ENCODE measurements around the gene SREBF2. TPM values are rescaled to one million over a fixed set of nuclear protein-coding genes. Genes with fewer than 3 reads are reported as not detected.
A peak's percentile ranks its signal among the peaks of the same experiment; 100 is the strongest.

Gene SREBF2
- total and polyA plus RNA-seq, 8 donors, result 12.2 to 159 (median 48.3) TPM

- no peak for TF ChIP-seq POLR2AphosphoS5 (IDR thresholded peaks at IDR 0.05)
- TF ChIP-seq POLR2A (IDR thresholded peaks at IDR 0.05), result no peak
- TF ChIP-seq EP300 (IDR thresholded peaks at IDR 0.05), result no peak
- no peak for TF ChIP-seq CTCF (IDR thresholded peaks at IDR 0.05)
- Histone ChIP-seq H3K9me3 (no peaks in the 10 kb centered on the region), H3K36me3 (peaks cover 0 to 52% (median 25%) of the 10 kb centered on the region in 4 donors), H3K27me3 (no peaks in the 10 kb centered on the region), H3K4me3 (no peak overlapping the region), H3K27ac (no peak overlapping the region), H3K4me1 (peaks cover 4 to 13% (median 6%) of the 10 kb centered on the region in 4 donors)
- 95 to 97% (median 96%) methylated on average over 4 of the region's 4 CpGs for WGBS, 5 donors
- DNase-seq, result no peak
- intact Hi-C loops (cut with DNase I; ENCODE audit: low total_unique reads), result no loop called here
These were observed 13.6 kb upstream of the SREBF2 start for GRCh38 chr22:41819257-41819656.

- Histone ChIP-seq H3K27ac (no peak overlapping the region), H3K4me3 (no peak overlapping the region), H3K9me3 (no peaks in the 10 kb centered on the region), H3K27me3 (no peaks in the 10 kb centered on the region), H3K36me3 (peaks cover 0 to 42% (median 19%) of the 10 kb centered on the region in 4 donors), H3K4me1 (peaks cover 8 to 21% (median 9%) of the 10 kb centered on the region in 4 donors)
- intact Hi-C loops (cut with DNase I; ENCODE audit: low total_unique reads), result loop anchor here (5.0 kb wide), 1 partner anchor 122 kb away; no protein-coding TSS in a partner anchor
- 83 to 93% (median 91%) methylated on average over 5 of the region's 5 CpGs for WGBS, 5 donors
- no peak for DNase-seq
- no peak for TF ChIP-seq CTCF (IDR thresholded peaks at IDR 0.05)
- TF ChIP-seq POLR2AphosphoS5 (IDR thresholded peaks at IDR 0.05), result no peak
- TF ChIP-seq POLR2A (IDR thresholded peaks at IDR 0.05), result no peak
- no peak for TF ChIP-seq EP300 (IDR thresholded peaks at IDR 0.05)
These were observed 12.5 kb upstream of the SREBF2 start for GRCh38 chr22:41820447-41820846.

- H3K27me3 ChIP-seq, result no peaks in the 10 kb centered on the region
- H3K27ac ChIP-seq, result no peak overlapping the region
- TF ChIP-seq POLR2AphosphoS5 (IDR thresholded peaks at IDR 0.05) (no peak), EP300 (IDR thresholded peaks at IDR 0.05) (no peak), CTCF (IDR thresholded peaks at IDR 0.05) (no peak), POLR2A (IDR thresholded peaks at IDR 0.05) (no peak)
- no peaks in the 10 kb centered on the region for H3K9me3 ChIP-seq
- intact Hi-C loops (cut with DNase I; ENCODE audit: low total_unique reads), result loop anchor here (5.0 kb wide), 1 partner anchor 121 kb away; no protein-coding TSS in a partner anchor
- H3K4me3 ChIP-seq, result no peak overlapping the region
- H3K36me3 ChIP-seq, result peaks cover 0 to 38% (median 15%) of the 10 kb centered on the region in 4 donors
- H3K4me1 ChIP-seq, result peaks cover 19 to 34% (median 21%) of the 10 kb centered on the region in 4 donors
- no peak for DNase-seq
- 85 to 88% (median 86%) methylated on average over 12 of the region's 12 CpGs for WGBS, 5 donors
These were observed 11.2 kb upstream of the SREBF2 start for GRCh38 chr22:41821471-41822316.

GRCh38 chr22:41822317-41823057 is 10.4 kb upstream of the SREBF2 start:
- Histone ChIP-seq H3K27me3 (no peaks in the 10 kb centered on the region), H3K9me3 (no peaks in the 10 kb centered on the region), H3K4me1 (peaks cover 22 to 39% (median 25%) of the 10 kb centered on the region in 4 donors), H3K4me3 (no peak overlapping the region), H3K36me3 (peaks cover 0 to 34% (median 14%) of the 10 kb centered on the region in 4 donors), H3K27ac (no peak overlapping the region)
- DNase-seq, result peak in 1 of 2 donors; percentile 83
- TF ChIP-seq EP300 (IDR thresholded peaks at IDR 0.05), result no peak
- TF ChIP-seq CTCF (IDR thresholded peaks at IDR 0.05), result peak in 5 of 7 experiments; percentile 26 to 78 (median 53)
- peak in 1 of 3 donors; percentile 39 for TF ChIP-seq POLR2AphosphoS5 (IDR thresholded peaks at IDR 0.05)
- WGBS, 5 donors, result 69 to 87% (median 78%) methylated on average over 3 of the region's 3 CpGs
- intact Hi-C loops (cut with DNase I; ENCODE audit: low total_unique reads), result loop anchor here (5.0 kb wide), 1 partner anchor 120 kb away; no protein-coding TSS in a partner anchor
